T-cell (primary cell): ENCODE measurements around the gene SLC18B1. TPM values are rescaled to one million over a fixed set of nuclear protein-coding genes. Genes with fewer than 3 reads are reported as not detected.
"Not testable (repeated sequence)": the region's sequence is repeated elsewhere in the genome, so short reads cannot be mapped to it uniquely, and the experiment has no call there.

Source experiments
- ATAC-seq, 4 experiments: fragments of 200-7000 bp in 3 of 4; fragments of 150-1000 bp in 1 of 4; cut with Tn5 transposase; replicated peaks in 1 of 4; 1 replicate in 3 of 4; 2 replicates in 1 of 4; pipeline ENCODE4 v1.10.0; 2021; ENCODE audit warnings: moderate library complexity in 3 of 4, mild to moderate bottlenecking in 2 of 4, moderate number of reproducible peaks in 1 of 4
- CTCF ChIA-PET, 2 donors: fragments of 300-600 bp; sonication (Branson Sonifier 250); formaldehyde crosslinking; loops; one replicate each; lab custom pipeline; 2022; ENCODE audit warnings: antibody characterized with exemption in 2 of 2; lab: Charles Lee
- POLR2A ChIA-PET, 2 donors: fragments of 300-600 bp; sonication (Branson Sonifier 250); formaldehyde crosslinking; loops; one replicate each; lab custom pipeline; 2022; ENCODE audit warnings: antibody characterized with exemption in 2 of 2; lab: Charles Lee
- DNase-seq, 35 experiments: peaks; one replicate each; pipeline versions ENCODE4 v3.0.0 to v3.0.0-alpha.2; 2013 to 2023
- H3K27ac ChIP-seq: one replicate; pipeline ENCODE4 v1.5.1; 2013; ENCODE audit warnings: low read length
- H3K27me3 ChIP-seq, 2 experiments: replicated peaks in 1 of 2; 1 replicate in 1 of 2; 2 replicates in 1 of 2; pipeline versions ENCODE4 v1.6.1 to v1.7.0; 2013; ENCODE audit warnings: low read length in 1 of 2, mixed read lengths in 1 of 2; ENCODE audit not compliant: control insufficient read depth in 2 of 2, insufficient read depth in 2 of 2; ENCODE audit errors: extremely low read depth in 1 of 2
- H3K36me3 ChIP-seq, 2 donors: 1 replicate in 1 of 2; 2 replicates in 1 of 2; pipeline versions ENCODE4 v1.6.1 to v1.7.0; 2013; ENCODE audit warnings: low read length in 1 of 2; ENCODE audit not compliant: control insufficient read depth in 2 of 2, insufficient read depth in 1 of 2; ENCODE audit errors: extremely low read depth in 1 of 2
- H3K4me1 ChIP-seq, 2 experiments: 1 replicate in 1 of 2; 2 replicates in 1 of 2; pipeline versions ENCODE4 v1.6.1 to v1.7.0; 2013; ENCODE audit warnings: low read length in 2 of 2, mixed read lengths in 1 of 2; ENCODE audit not compliant: insufficient read depth in 2 of 2, control insufficient read depth in 1 of 2; ENCODE audit errors: extremely low read depth in 1 of 2
- H3K4me3 ChIP-seq, 2 donors: 1 replicate in 1 of 2; 2 replicates in 1 of 2; pipeline versions ENCODE4 v1.5.1 to v1.7.0; 2013; ENCODE audit warnings: mild to moderate bottlenecking in 2 of 2, low read length in 1 of 2, moderate library complexity in 1 of 2; ENCODE audit not compliant: control insufficient read depth in 1 of 2; ENCODE audit errors: extremely low read depth in 1 of 2
- H3K9me3 ChIP-seq: 2 replicates; pipeline ENCODE4 v1.7.0; 2013
- H3K27ac Mint-ChIP-seq, 2 donors: one replicate each; pipeline ENCODE4 v1.8.0; 2020 to 2021; ENCODE audit warnings: mild to moderate bottlenecking in 2 of 2, mixed read lengths in 2 of 2
- H3K27me3 Mint-ChIP-seq, 2 donors: one replicate each; pipeline ENCODE4 v1.8.0; 2021 to 2022; ENCODE audit warnings: mixed read lengths in 2 of 2
- H3K36me3 Mint-ChIP-seq: one replicate; pipeline ENCODE4 v1.8.0; 2021; ENCODE audit warnings: mixed read lengths
- H3K4me1 Mint-ChIP-seq, 3 donors: one replicate each; pipeline ENCODE4 v1.8.0; 2020 to 2022; ENCODE audit warnings: mixed read lengths in 3 of 3, mild to moderate bottlenecking in 1 of 3
- H3K4me3 Mint-ChIP-seq, 3 donors: one replicate each; pipeline ENCODE4 v1.8.0; 2020 to 2022; ENCODE audit warnings: mild to moderate bottlenecking in 3 of 3, mixed read lengths in 3 of 3, moderate library complexity in 3 of 3
- H3K9me3 Mint-ChIP-seq, 3 donors: one replicate each; pipeline ENCODE4 v1.8.0; 2020 to 2022; ENCODE audit warnings: mixed read lengths in 3 of 3
- WGBS: methylation state at CpG from one replicate; pipeline ENCODE4 v1.1.5; 2013; ENCODE audit warnings: missing lambda C conversion rate; ENCODE audit not compliant: insufficient coverage; 5-methylcytosine and 5-hydroxymethylcytosine counted together
- total RNA-seq, 35 experiments: library from RNA in 6 of 35; stranded (reverse) in 6 of 35; fragments of 120-200 nt in 1 of 35; gene quantifications; one replicate each; pipeline versions ENCODE4 v1.2.1 to v1.2.4 and lab custom pipeline; 2013 to 2026

SLC18B1 gene
- total RNA-seq, 5 donors from 2014 or later (not counting 1 experiment from before 2014, with no cell fraction given) = 5.5 to 15.8 (median 13.0) TPM

- no peaks in the 10 kb centered on the region for H3K27me3 ChIP-seq
- H3K4me1 Mint-ChIP-seq = peaks cover 14 to 26% (median 21%) of the 10 kb centered on the region in 3 donors
- H3K27ac Mint-ChIP-seq = no peak overlapping the region
- ChIA-PET POLR2A (no interaction called here), CTCF (interaction anchor here in 1 of 2 donors (1.0 to 1.1 kb wide), 2 partner anchors 22 to 33 kb away, joined by 3 read pairs; no protein-coding TSS in a partner anchor)
- no peaks in the 10 kb centered on the region for H3K27me3 Mint-ChIP-seq
- no peak overlapping the region for H3K27ac ChIP-seq
- no peaks in the 10 kb centered on the region for H3K9me3 ChIP-seq
- H3K36me3 ChIP-seq = peaks cover 7 to 21% of the 10 kb centered on the region in 2 donors
- peaks cover 0 to 2% of the 10 kb centered on the region in 2 experiments for H3K4me1 ChIP-seq
- no peaks in the 10 kb centered on the region for H3K9me3 Mint-ChIP-seq
- DNase-seq = no peak
- peaks cover 57% of the 10 kb centered on the region for H3K36me3 Mint-ChIP-seq
- ATAC-seq = no peak
- H3K4me3 ChIP-seq = no peak overlapping the region
- no peak overlapping the region for H3K4me3 Mint-ChIP-seq
Observed at GRCh38 chr6:132790450-132790849, 8.0 kb downstream of the SLC18B1 start.

GRCh38 chr6:132789396-132789776, 9.1 kb downstream of the SLC18B1 start:
- H3K27ac ChIP-seq = no peak overlapping the region
- CTCF ChIA-PET = interaction anchor here in 1 of 2 donors (1.0 to 1.2 kb wide), 2 partner anchors 15 to 1649 kb away, joined by 3 to 4 read pairs; no protein-coding TSS in a partner anchor
- Mint-ChIP-seq H3K4me3 (no peak overlapping the region), H3K36me3 (peaks cover 62% of the 10 kb centered on the region), H3K9me3 (no peaks in the 10 kb centered on the region), H3K4me1 (peaks cover 3 to 18% (median 14%) of the 10 kb centered on the region in 3 donors), H3K27me3 (no peaks in the 10 kb centered on the region), H3K27ac (no peak overlapping the region)
- no peaks in the 10 kb centered on the region for H3K9me3 ChIP-seq
- no peak for DNase-seq
- POLR2A ChIA-PET = interaction anchor here in 1 of 2 donors (0.7 kb wide), 1 partner anchor 23 kb away, joined by 4 read pairs; no protein-coding TSS in a partner anchor
- no peak for ATAC-seq
- peaks cover 7 to 25% of the 10 kb centered on the region in 2 donors for H3K36me3 ChIP-seq
- H3K27me3 ChIP-seq = no peaks in the 10 kb centered on the region
- H3K4me3 ChIP-seq = no peak overlapping the region
- no peaks in the 10 kb centered on the region for H3K4me1 ChIP-seq
- WGBS = 80% methylated on average over 1 of the region's 4 CpGs

DNA sequence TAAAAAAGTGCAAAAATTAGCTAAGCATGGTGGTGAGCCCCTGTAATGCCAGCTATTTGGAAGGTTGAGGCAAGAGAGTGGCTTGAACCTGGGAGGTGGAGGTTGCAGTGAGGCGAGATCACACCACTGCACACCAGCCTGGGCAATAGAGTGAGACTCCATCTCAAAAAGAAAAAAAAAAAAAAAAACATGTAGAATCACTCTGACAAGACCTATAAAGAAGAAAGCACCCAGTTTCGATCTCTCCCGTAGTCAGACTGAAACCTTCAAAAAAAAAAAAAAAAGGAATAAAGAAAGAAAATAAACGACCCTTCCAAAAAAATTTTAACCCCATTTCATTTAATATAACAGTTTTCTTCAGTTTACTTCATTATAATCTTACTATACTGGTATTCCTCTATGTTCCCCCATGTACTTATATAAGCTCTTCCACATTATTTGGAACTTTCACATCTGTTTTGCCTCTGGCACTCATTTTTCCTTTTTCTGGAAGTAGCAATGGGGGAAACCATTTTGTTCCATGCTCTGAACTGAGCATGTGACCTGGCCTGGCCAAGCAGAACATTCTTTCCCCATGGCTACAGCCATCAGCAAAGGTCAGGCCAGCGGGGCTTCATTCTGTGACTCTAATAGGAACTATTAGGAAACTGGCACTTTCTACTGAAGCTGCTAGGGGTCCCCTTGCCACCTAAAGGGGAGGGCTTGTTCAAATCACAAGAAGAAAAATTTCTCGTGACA, 9.6 kb downstream of the SLC18B1 start:
- Histone ChIP-seq H3K9me3 (no peaks in the 10 kb centered on the region), H3K4me3 (no peak overlapping the region), H3K36me3 (peaks cover 7 to 26% of the 10 kb centered on the region in 2 donors), H3K4me1 (no peaks in the 10 kb centered on the region), H3K27ac (no peak overlapping the region), H3K27me3 (no peaks in the 10 kb centered on the region)
- CTCF ChIA-PET = interaction anchor here in 1 of 2 donors (0.6 to 1.2 kb wide), 3 partner anchors 16 to 1648 kb away, joined by 3 to 4 read pairs (median 4); no protein-coding TSS in a partner anchor
- 100% methylated on average over 1 of the region's 6 CpGs for WGBS
- Mint-ChIP-seq H3K27ac (no peak overlapping the region), H3K4me3 (no peak overlapping the region), H3K9me3 (no peaks in the 10 kb centered on the region), H3K36me3 (peaks cover 62% of the 10 kb centered on the region), H3K27me3 (no peaks in the 10 kb centered on the region), H3K4me1 (peaks cover 0 to 16% (median 12%) of the 10 kb centered on the region in 3 donors)
- no peak for DNase-seq
- POLR2A ChIA-PET = interaction anchor here in 1 of 2 donors (0.7 kb wide), 1 partner anchor 23 kb away, joined by 4 read pairs; no protein-coding TSS in a partner anchor
- ATAC-seq = no peak

- ChIA-PET POLR2A (interaction anchor here in 1 of 2 donors (0.6 kb wide), 1 partner anchor 25 kb away, joined by 5 read pairs; no protein-coding TSS in a partner anchor), CTCF (no interaction called here)
- H3K27me3 Mint-ChIP-seq = no peaks in the 10 kb centered on the region
- no peaks in the 10 kb centered on the region for H3K9me3 Mint-ChIP-seq
- Histone ChIP-seq H3K4me1 (no peaks in the 10 kb centered on the region), H3K9me3 (no peaks in the 10 kb centered on the region), H3K27me3 (no peaks in the 10 kb centered on the region), H3K27ac (no peak overlapping the region), H3K4me3 (no peak overlapping the region), H3K36me3 (peaks cover 7 to 24% of the 10 kb centered on the region in 2 donors)
- H3K36me3 Mint-ChIP-seq = peaks cover 46% of the 10 kb centered on the region
- ATAC-seq (no peak), DNase-seq (no peak)
- H3K4me3 Mint-ChIP-seq = no peak overlapping the region
- H3K4me1 Mint-ChIP-seq = peaks cover 0 to 4% (median 3%) of the 10 kb centered on the region in 3 donors
- no peak overlapping the region for H3K27ac Mint-ChIP-seq
- 92% methylated on average over 4 of the region's 7 CpGs for WGBS
Observed at GRCh38 chr6:132785936-132786335, 12.5 kb downstream of the SLC18B1 start.

- Histone ChIP-seq H3K27ac (no peak overlapping the region), H3K4me1 (no peaks in the 10 kb centered on the region), H3K27me3 (no peaks in the 10 kb centered on the region), H3K9me3 (no peaks in the 10 kb centered on the region), H3K36me3 (peaks cover 11 to 22% of the 10 kb centered on the region in 2 donors), H3K4me3 (no peak overlapping the region)
- H3K36me3 Mint-ChIP-seq = peaks cover 45% of the 10 kb centered on the region
- no peaks in the 10 kb centered on the region for H3K9me3 Mint-ChIP-seq
- ATAC-seq = peak in 1 of 4 experiments; percentile 39
- POLR2A ChIA-PET = no interaction called here
- H3K27ac Mint-ChIP-seq = no peak overlapping the region
- WGBS = no CpG with 5 or more reads among the region's 2 CpGs
- peak in 1 of 35 experiments; percentile 24 for DNase-seq
- H3K27me3 Mint-ChIP-seq = no peaks in the 10 kb centered on the region
- no peaks in the 10 kb centered on the region for H3K4me1 Mint-ChIP-seq
- CTCF ChIA-PET = interaction anchor here in 1 of 2 donors (0.6 to 0.7 kb wide), 2 partner anchors 114 to 119 kb away, joined by 4 to 12 read pairs; no protein-coding TSS in a partner anchor
- H3K4me3 Mint-ChIP-seq = no peak overlapping the region
Observed at GRCh38 chr6:132780770-132781371, 17.6 kb downstream of the SLC18B1 start.

GRCh38 chr6:132777881-132778280, 20.6 kb downstream of the SLC18B1 start:
- not testable (repeated sequence) for H3K27ac Mint-ChIP-seq, H3K4me3 ChIP-seq, H3K4me1 Mint-ChIP-seq, H3K27me3 ChIP-seq, DNase-seq, H3K9me3 ChIP-seq, H3K4me3 Mint-ChIP-seq, H3K27me3 Mint-ChIP-seq, H3K27ac ChIP-seq, ATAC-seq, H3K4me1 ChIP-seq, H3K9me3 Mint-ChIP-seq
- H3K36me3 Mint-ChIP-seq = peaks cover 51% of the 10 kb centered on the region
- peaks cover 8 to 20% of the 10 kb centered on the region in 2 donors for H3K36me3 ChIP-seq
- CTCF ChIA-PET = interaction anchor here in 1 of 2 donors (0.6 kb wide), 1 partner anchor 71 kb away, joined by 3 read pairs; no protein-coding TSS in a partner anchor
- POLR2A ChIA-PET = interaction anchor here in 1 of 2 donors (0.6 kb wide), 1 partner anchor 480 kb away, joined by 3 read pairs; no protein-coding TSS in a partner anchor
- WGBS = 100% methylated on average over 4 of the region's 8 CpGs
